ENCODE data around the gene C9.

C9 gene

GRCh38 chr5:39349484-39349883 lies 14.8 kb downstream of the C9 start:
- H3K4me3 ChIP-seq (ENCODE audit: low read depth, low read length), result no peak overlapping the region
- no peaks in the 10 kb centered on the region for H3K4me1 ChIP-seq (ENCODE audit: control insufficient read depth in 1 of 2, insufficient read depth in 2 of 2, low read length in 2 of 2)
- no peak overlapping the region for H2BK120ac ChIP-seq (ENCODE audit: insufficient read depth, low read length, poor library complexity)
- H3K14ac ChIP-seq (ENCODE audit: low read length), result no peak overlapping the region
- no peak overlapping the region for H3K9ac ChIP-seq (ENCODE audit: low read length)
- no peak overlapping the region for H2AK5ac ChIP-seq (ENCODE audit: low read length)
- no peaks in the 10 kb centered on the region for H3K36me3 ChIP-seq (ENCODE audit: control insufficient read depth in 1 of 2, insufficient read depth in 2 of 2, low read length in 2 of 2)
- no peak overlapping the region for H3K18ac ChIP-seq (ENCODE audit: low read length)
- no peak overlapping the region for H3K27ac ChIP-seq (ENCODE audit: low read depth, low read length)
- no peaks in the 10 kb centered on the region for H3K79me1 ChIP-seq (ENCODE audit: low read length)
- H4K91ac ChIP-seq (ENCODE audit: low read depth, low read length), result no peak overlapping the region
- no peak overlapping the region for H3K4me2 ChIP-seq (ENCODE audit: low read length)
- H2BK12ac ChIP-seq (ENCODE audit: low read length), result no peak overlapping the region
- peaks cover 6% of the 10 kb centered on the region for H3K9me3 ChIP-seq (ENCODE audit: insufficient read depth, low read depth, low read length)
- H2BK5ac ChIP-seq (ENCODE audit: low read depth, low read length, poor library complexity), result no peak overlapping the region
- no peak overlapping the region for H3K4ac ChIP-seq (ENCODE audit: low read depth, low read length)
- no peak overlapping the region for H4K12ac ChIP-seq (ENCODE audit: low read depth, low read length)
- no peak for DNase-seq
- no CpG with 5 or more reads among the region's 4 CpGs for WGBS (ENCODE audit: extremely low coverage, insufficient coverage, insufficient read length)
- H3K27me3 ChIP-seq (ENCODE audit: insufficient read depth, low read length), result no peaks in the 10 kb centered on the region
- no peak overlapping the region for H2AFZ ChIP-seq (ENCODE audit: insufficient read depth, low read length, poor library complexity)
- H3K23ac ChIP-seq (ENCODE audit: low read length), result no peak overlapping the region
- H3K79me2 ChIP-seq (ENCODE audit: control insufficient read depth, insufficient read depth, low read length, poor library complexity), result no peaks in the 10 kb centered on the region
- no peak overlapping the region for H4K8ac ChIP-seq (ENCODE audit: low read depth, low read length)

GRCh38 chr5:39342460-39342859 lies 21.8 kb downstream of the C9 start:
- no peak overlapping the region for H2BK120ac ChIP-seq (ENCODE audit: insufficient read depth, low read length, poor library complexity)
- no peak overlapping the region for H4K8ac ChIP-seq (ENCODE audit: low read depth, low read length)
- no peak overlapping the region for H3K4ac ChIP-seq (ENCODE audit: low read depth, low read length)
- H3K9ac ChIP-seq (ENCODE audit: low read length), result no peak overlapping the region
- no peaks in the 10 kb centered on the region for H3K9me3 ChIP-seq (ENCODE audit: insufficient read depth, low read depth, low read length)
- H3K79me2 ChIP-seq (ENCODE audit: control insufficient read depth, insufficient read depth, low read length, poor library complexity), result no peaks in the 10 kb centered on the region
- H3K27me3 ChIP-seq (ENCODE audit: insufficient read depth, low read length), result no peaks in the 10 kb centered on the region
- no peaks in the 10 kb centered on the region for H3K36me3 ChIP-seq (ENCODE audit: control insufficient read depth in 1 of 2, insufficient read depth in 2 of 2, low read length in 2 of 2)
- no peak overlapping the region for H4K12ac ChIP-seq (ENCODE audit: low read depth, low read length)
- no CpG with 5 or more reads among the region's 1 CpG for WGBS (ENCODE audit: extremely low coverage, insufficient coverage, insufficient read length)
- H3K4me1 ChIP-seq (ENCODE audit: control insufficient read depth in 1 of 2, insufficient read depth in 2 of 2, low read length in 2 of 2), result no peaks in the 10 kb centered on the region
- no peak overlapping the region for H3K27ac ChIP-seq (ENCODE audit: low read depth, low read length)
- no peaks in the 10 kb centered on the region for H3K79me1 ChIP-seq (ENCODE audit: low read length)
- no peak overlapping the region for H3K4me2 ChIP-seq (ENCODE audit: low read length)
- H3K14ac ChIP-seq (ENCODE audit: low read length), result no peak overlapping the region
- H3K23ac ChIP-seq (ENCODE audit: low read length), result no peak overlapping the region
- DNase-seq, result no peak
- no peak overlapping the region for H4K91ac ChIP-seq (ENCODE audit: low read depth, low read length)
- no peak overlapping the region for H2BK5ac ChIP-seq (ENCODE audit: low read depth, low read length, poor library complexity)
- H2BK12ac ChIP-seq (ENCODE audit: low read length), result no peak overlapping the region
- no peak overlapping the region for H2AK5ac ChIP-seq (ENCODE audit: low read length)
- no peak overlapping the region for H3K4me3 ChIP-seq (ENCODE audit: low read depth, low read length)
- no peak overlapping the region for H2AFZ ChIP-seq (ENCODE audit: insufficient read depth, low read length, poor library complexity)
- H3K18ac ChIP-seq (ENCODE audit: low read length), result no peak overlapping the region

GRCh38 chr5:39341896-39342295 lies 22.4 kb downstream of the C9 start:
- no peak overlapping the region for H3K27ac ChIP-seq (ENCODE audit: low read depth, low read length)
- no peak overlapping the region for H3K23ac ChIP-seq (ENCODE audit: low read length)
- H4K91ac ChIP-seq (ENCODE audit: low read depth, low read length), result no peak overlapping the region
- H4K8ac ChIP-seq (ENCODE audit: low read depth, low read length), result no peak overlapping the region
- H2BK120ac ChIP-seq (ENCODE audit: insufficient read depth, low read length, poor library complexity), result no peak overlapping the region
- DNase-seq, result no peak
- WGBS (ENCODE audit: extremely low coverage, insufficient coverage, insufficient read length), result no CpG with 5 or more reads among the region's 1 CpG
- no peak overlapping the region for H2AFZ ChIP-seq (ENCODE audit: insufficient read depth, low read length, poor library complexity)
- H2BK5ac ChIP-seq (ENCODE audit: low read depth, low read length, poor library complexity), result no peak overlapping the region
- no peaks in the 10 kb centered on the region for H3K9me3 ChIP-seq (ENCODE audit: insufficient read depth, low read depth, low read length)
- no peak overlapping the region for H3K14ac ChIP-seq (ENCODE audit: low read length)
- no peak overlapping the region for H4K12ac ChIP-seq (ENCODE audit: low read depth, low read length)
- no peaks in the 10 kb centered on the region for H3K79me1 ChIP-seq (ENCODE audit: low read length)
- no peak overlapping the region for H3K4me2 ChIP-seq (ENCODE audit: low read length)
- H2BK12ac ChIP-seq (ENCODE audit: low read length), result no peak overlapping the region
- no peak overlapping the region for H3K18ac ChIP-seq (ENCODE audit: low read length)
- no peaks in the 10 kb centered on the region for H3K27me3 ChIP-seq (ENCODE audit: insufficient read depth, low read length)
- H3K4me1 ChIP-seq (ENCODE audit: control insufficient read depth in 1 of 2, insufficient read depth in 2 of 2, low read length in 2 of 2), result no peaks in the 10 kb centered on the region
- no peaks in the 10 kb centered on the region for H3K36me3 ChIP-seq (ENCODE audit: control insufficient read depth in 1 of 2, insufficient read depth in 2 of 2, low read length in 2 of 2)
- H2AK5ac ChIP-seq (ENCODE audit: low read length), result no peak overlapping the region
- no peaks in the 10 kb centered on the region for H3K79me2 ChIP-seq (ENCODE audit: control insufficient read depth, insufficient read depth, low read length, poor library complexity)
- H3K9ac ChIP-seq (ENCODE audit: low read length), result no peak overlapping the region
- no peak overlapping the region for H3K4me3 ChIP-seq (ENCODE audit: low read depth, low read length)
- H3K4ac ChIP-seq (ENCODE audit: low read depth, low read length), result no peak overlapping the region

- no peak overlapping the region for H2BK120ac ChIP-seq (ENCODE audit: insufficient read depth, low read length, poor library complexity)
- no peaks in the 10 kb centered on the region for H3K9me3 ChIP-seq (ENCODE audit: insufficient read depth, low read depth, low read length)
- no peaks in the 10 kb centered on the region for H3K27me3 ChIP-seq (ENCODE audit: insufficient read depth, low read length)
- H2BK12ac ChIP-seq (ENCODE audit: low read length), result no peak overlapping the region
- no peak overlapping the region for H4K8ac ChIP-seq (ENCODE audit: low read depth, low read length)
- WGBS (ENCODE audit: extremely low coverage, insufficient coverage, insufficient read length), result no CpG with 5 or more reads among the region's 1 CpG
- no peak overlapping the region for H3K4me2 ChIP-seq (ENCODE audit: low read length)
- no peaks in the 10 kb centered on the region for H3K79me2 ChIP-seq (ENCODE audit: control insufficient read depth, insufficient read depth, low read length, poor library complexity)
- no peak overlapping the region for H4K91ac ChIP-seq (ENCODE audit: low read depth, low read length)
- H3K23ac ChIP-seq (ENCODE audit: low read length), result no peak overlapping the region
- H4K12ac ChIP-seq (ENCODE audit: low read depth, low read length), result no peak overlapping the region
- no peak overlapping the region for H2AFZ ChIP-seq (ENCODE audit: insufficient read depth, low read length, poor library complexity)
- no peak overlapping the region for H3K4ac ChIP-seq (ENCODE audit: low read depth, low read length)
- no peak overlapping the region for H3K27ac ChIP-seq (ENCODE audit: low read depth, low read length)
- no peaks in the 10 kb centered on the region for H3K36me3 ChIP-seq (ENCODE audit: control insufficient read depth in 1 of 2, insufficient read depth in 2 of 2, low read length in 2 of 2)
- H3K4me3 ChIP-seq (ENCODE audit: low read depth, low read length), result no peak overlapping the region
- no peak overlapping the region for H2BK5ac ChIP-seq (ENCODE audit: low read depth, low read length, poor library complexity)
- no peaks in the 10 kb centered on the region for H3K79me1 ChIP-seq (ENCODE audit: low read length)
- no peak overlapping the region for H3K14ac ChIP-seq (ENCODE audit: low read length)
- H3K4me1 ChIP-seq (ENCODE audit: control insufficient read depth in 1 of 2, insufficient read depth in 2 of 2, low read length in 2 of 2), result no peaks in the 10 kb centered on the region
- H3K18ac ChIP-seq (ENCODE audit: low read length), result no peak overlapping the region
- no peak for DNase-seq
- no peak overlapping the region for H2AK5ac ChIP-seq (ENCODE audit: low read length)
- H3K9ac ChIP-seq (ENCODE audit: low read length), result no peak overlapping the region
Measured at GRCh38 chr5:39340506-39340905, 23.8 kb downstream of the C9 start.
